Measurements from ENCODE around the gene TSTD2.

TSTD2 gene

GRCh38 chr9:97567894-97568202 lies 65.3 kb downstream of the TSTD2 start:
- TF ChIP-seq CTCF (IDR thresholded peaks at IDR 0.05; ENCODE audit: control extremely low read depth, extremely low read depth, low read depth, missing control alignments), result no peak
- no peak for DNase-seq (ENCODE audit: extremely low spot score)
- POLR2A ChIA-PET, result no interaction called here
- CTCF ChIA-PET, result interaction anchor here (1.4 to 2.6 kb wide), 5 partner anchors 9 to 100 kb away, joined by 3 to 8 read pairs (median 6); no protein-coding TSS in a partner anchor

GRCh38 chr9:97567182-97567893 lies 65.8 kb downstream of the TSTD2 start:
- no peak for TF ChIP-seq CTCF (IDR thresholded peaks at IDR 0.05; ENCODE audit: control extremely low read depth, extremely low read depth, low read depth, missing control alignments)
- DNase-seq (ENCODE audit: extremely low spot score), result no peak
- ChIA-PET POLR2A (no interaction called here), CTCF (interaction anchor here (1.3 to 3.1 kb wide), 5 partner anchors 8 to 98 kb away, joined by 4 to 13 read pairs (median 8); no protein-coding TSS in a partner anchor)

- no peak for DNase-seq (ENCODE audit: extremely low spot score)
- ChIA-PET CTCF (interaction anchor here (3.1 kb wide), 1 partner anchor 96 kb away, joined by 13 read pairs; no protein-coding TSS in a partner anchor), POLR2A (no interaction called here)
- TF ChIP-seq CTCF (IDR thresholded peaks at IDR 0.05; ENCODE audit: control extremely low read depth, extremely low read depth, low read depth, missing control alignments), result no peak
Measured at GRCh38 chr9:97565262-97565661, 67.9 kb downstream of the TSTD2 start.

- DNase-seq (ENCODE audit: extremely low spot score), result no peak
- TF ChIP-seq CTCF (IDR thresholded peaks at IDR 0.05; ENCODE audit: control extremely low read depth, extremely low read depth, low read depth, missing control alignments), result no peak
- POLR2A ChIA-PET, result no interaction called here
- CTCF ChIA-PET, result interaction anchor here (3.1 kb wide), 1 partner anchor 95 kb away, joined by 13 read pairs; no protein-coding TSS in a partner anchor
Measured at GRCh38 chr9:97564291-97565175, 68.6 kb downstream of the TSTD2 start.

GRCh38 chr9:97563458-97564135 lies 69.6 kb downstream of the TSTD2 start:
- CTCF ChIA-PET, result no interaction called here
- POLR2A ChIA-PET, result no interaction called here
- DNase-seq (ENCODE audit: extremely low spot score), result no peak
- no peak for TF ChIP-seq CTCF (IDR thresholded peaks at IDR 0.05; ENCODE audit: control extremely low read depth, extremely low read depth, low read depth, missing control alignments)

- DNase-seq (ENCODE audit: extremely low spot score), result no peak
- ChIA-PET POLR2A (no interaction called here), CTCF (interaction anchor here (1.7 to 8.0 kb wide), 2 partner anchors 36 to 94 kb away, joined by 13 to 34 read pairs; no protein-coding TSS in a partner anchor)
- TF ChIP-seq CTCF (IDR thresholded peaks at IDR 0.05; ENCODE audit: control extremely low read depth, extremely low read depth, low read depth, missing control alignments), result no peak
Measured at GRCh38 chr9:97562542-97562941, 70.6 kb downstream of the TSTD2 start.
